Activated CD8-positive, alpha-beta T cell treated with anti-CD3 and anti-CD28 coated beads for 36 hours (primary cell): Measurements from ENCODE around the gene EYS. TPM values are rescaled to one million over a fixed set of nuclear protein-coding genes. Genes with fewer than 3 reads are reported as not detected.

Experiments
- ATAC-seq: fragments of 200-7000 bp; cut with Tn5 transposase; one replicate; pipeline ENCODE4 v1.10.0; 2021; ENCODE audit warnings: mild to moderate bottlenecking, moderate library complexity
- CTCF ChIA-PET: fragments of 350-600 bp; sonication (Branson Sonifier 250); formaldehyde crosslinking; loops from one replicate; lab custom pipeline; 2021; ENCODE audit warnings: antibody characterized with exemption; lab: Charles Lee
- POLR2A ChIA-PET: fragments of 350-600 bp; sonication (Branson Sonifier 250); formaldehyde crosslinking; loops from one replicate; lab custom pipeline; 2021; ENCODE audit warnings: antibody characterized with exemption; lab: Charles Lee
- DNase-seq: peaks from one replicate; pipeline ENCODE4 v3.0.0-alpha.2; 2020
- H3K27ac Mint-ChIP-seq: one replicate; pipeline ENCODE4 v1.8.0; 2021; ENCODE audit warnings: mild to moderate bottlenecking, mixed read lengths
- H3K27me3 Mint-ChIP-seq: one replicate; pipeline ENCODE4 v1.8.0; 2021; ENCODE audit warnings: mixed read lengths
- H3K36me3 Mint-ChIP-seq: one replicate; pipeline ENCODE4 v1.8.0; 2021; ENCODE audit warnings: low read depth, mixed read lengths
- H3K4me1 Mint-ChIP-seq: one replicate; pipeline ENCODE4 v1.8.0; 2021; ENCODE audit warnings: low read depth, mixed read lengths
- H3K4me3 Mint-ChIP-seq: one replicate; pipeline ENCODE4 v1.8.0; 2021; ENCODE audit warnings: mild to moderate bottlenecking, moderate library complexity, mixed read lengths
- H3K9me3 Mint-ChIP-seq: one replicate; pipeline ENCODE4 v1.8.0; 2021; ENCODE audit warnings: mixed read lengths
- intact Hi-C: fragments of 100-400 bp; cut with micrococcal nuclease; formaldehyde crosslinking; loops from one replicate; pipeline ENCODE4 v1.10.0; 2022
- total RNA-seq, 2 experiments: library from RNA; stranded (reverse); gene quantifications; one replicate each; pipeline ENCODE4 v1.2.3, GENCODE V29; 2021
- TF ChIP-seq, protein P1 (sequence below): fragments of 200-600 bp; IDR thresholded peaks from one replicate; pipeline ENCODE4 v1.8.0; 2022; ENCODE audit warnings: antibody characterized with exemption, mild to moderate bottlenecking

The EYS gene
- total RNA-seq, 2 experiments from 2014 or later, result not detected

- Mint-ChIP-seq H3K9me3 (no peaks in the 10 kb centered on the region), H3K4me3 (no peak overlapping the region), H3K4me1 (no peaks in the 10 kb centered on the region), H3K27me3 (no peaks in the 10 kb centered on the region), H3K36me3 (no peaks in the 10 kb centered on the region), H3K27ac (no peak overlapping the region)
- DNase-seq, result no peak
- ATAC-seq, result no peak
- ChIA-PET POLR2A (no interaction called here), CTCF (no interaction called here)
- TF ChIP-seq, protein P1, sequence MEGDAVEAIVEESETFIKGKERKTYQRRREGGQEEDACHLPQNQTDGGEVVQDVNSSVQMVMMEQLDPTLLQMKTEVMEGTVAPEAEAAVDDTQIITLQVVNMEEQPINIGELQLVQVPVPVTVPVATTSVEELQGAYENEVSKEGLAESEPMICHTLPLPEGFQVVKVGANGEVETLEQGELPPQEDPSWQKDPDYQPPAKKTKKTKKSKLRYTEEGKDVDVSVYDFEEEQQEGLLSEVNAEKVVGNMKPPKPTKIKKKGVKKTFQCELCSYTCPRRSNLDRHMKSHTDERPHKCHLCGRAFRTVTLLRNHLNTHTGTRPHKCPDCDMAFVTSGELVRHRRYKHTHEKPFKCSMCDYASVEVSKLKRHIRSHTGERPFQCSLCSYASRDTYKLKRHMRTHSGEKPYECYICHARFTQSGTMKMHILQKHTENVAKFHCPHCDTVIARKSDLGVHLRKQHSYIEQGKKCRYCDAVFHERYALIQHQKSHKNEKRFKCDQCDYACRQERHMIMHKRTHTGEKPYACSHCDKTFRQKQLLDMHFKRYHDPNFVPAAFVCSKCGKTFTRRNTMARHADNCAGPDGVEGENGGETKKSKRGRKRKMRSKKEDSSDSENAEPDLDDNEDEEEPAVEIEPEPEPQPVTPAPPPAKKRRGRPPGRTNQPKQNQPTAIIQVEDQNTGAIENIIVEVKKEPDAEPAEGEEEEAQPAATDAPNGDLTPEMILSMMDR, result no peak
- intact Hi-C loops, result no loop called here
These were observed 1657.3 kb downstream of the EYS start for GRCh38 chr6:64049736-64050135.

- TF ChIP-seq, protein P1, result no peak
- intact Hi-C loops, result no loop called here
- no peak for ATAC-seq
- Mint-ChIP-seq H3K4me3 (no peak overlapping the region), H3K27ac (no peak overlapping the region), H3K27me3 (no peaks in the 10 kb centered on the region), H3K36me3 (no peaks in the 10 kb centered on the region), H3K4me1 (no peaks in the 10 kb centered on the region), H3K9me3 (peaks cover 2% of the 10 kb centered on the region)
- CTCF ChIA-PET, result no interaction called here
- DNase-seq, result no peak
- POLR2A ChIA-PET, result no interaction called here
These were observed 1660.2 kb downstream of the EYS start for GRCh38 chr6:64046746-64047208.

GRCh38 chr6:64041373-64041772 is 1665.7 kb downstream of the EYS start:
- Mint-ChIP-seq H3K4me1 (no peaks in the 10 kb centered on the region), H3K9me3 (peaks cover 2% of the 10 kb centered on the region), H3K36me3 (no peaks in the 10 kb centered on the region), H3K27ac (no peak overlapping the region), H3K4me3 (no peak overlapping the region), H3K27me3 (no peaks in the 10 kb centered on the region)
- ATAC-seq, result no peak
- ChIA-PET POLR2A (no interaction called here), CTCF (no interaction called here)
- intact Hi-C loops, result no loop called here
- DNase-seq, result no peak
- TF ChIP-seq, protein P1, result no peak

DNA sequence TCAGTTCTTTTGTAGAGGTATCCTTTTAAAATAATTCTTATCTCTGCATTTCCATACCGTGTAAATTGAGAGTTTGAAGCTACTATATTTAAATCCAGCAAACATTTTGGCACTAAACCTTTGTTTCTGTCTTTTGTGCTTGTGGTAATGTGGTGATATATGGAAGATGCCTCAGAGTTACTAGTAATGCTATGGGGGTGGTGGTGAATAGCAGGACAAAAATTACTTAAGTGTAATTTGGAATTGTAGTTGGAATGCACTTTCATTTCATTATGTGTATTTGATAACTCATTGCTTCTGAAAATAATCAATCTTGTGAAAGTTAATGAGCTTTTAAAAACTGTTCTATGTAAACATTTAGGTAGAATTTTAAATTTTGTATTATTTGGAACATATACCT is 1666.9 kb downstream of the EYS start:
- H3K9me3 Mint-ChIP-seq, result peaks cover 2% of the 10 kb centered on the region
- no peak for ATAC-seq
- H3K4me1 Mint-ChIP-seq, result no peaks in the 10 kb centered on the region
- intact Hi-C loops, result no loop called here
- H3K27me3 Mint-ChIP-seq, result no peaks in the 10 kb centered on the region
- no peak overlapping the region for H3K27ac Mint-ChIP-seq
- ChIA-PET CTCF (no interaction called here), POLR2A (no interaction called here)
- H3K36me3 Mint-ChIP-seq, result no peaks in the 10 kb centered on the region
- H3K4me3 Mint-ChIP-seq, result no peak overlapping the region
- TF ChIP-seq, protein P1, result no peak
- DNase-seq, result no peak

DNA sequence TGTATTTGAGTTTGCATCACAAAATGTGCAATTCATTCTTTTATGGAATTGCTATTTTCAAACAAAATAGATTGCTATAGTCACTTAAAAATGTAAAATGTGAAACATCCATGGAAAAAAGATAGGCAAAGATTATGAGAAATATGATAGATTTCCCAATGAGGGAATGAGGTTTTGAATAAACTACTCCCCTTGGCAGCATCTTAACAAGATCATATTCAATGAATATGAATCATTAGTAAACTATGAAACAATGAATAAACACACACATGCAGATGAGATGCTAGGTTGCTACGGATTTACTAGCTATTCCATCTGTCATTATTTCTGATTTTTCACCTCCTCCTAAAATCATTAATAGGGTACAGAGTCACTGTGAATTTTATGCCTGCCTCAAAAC is 1669.6 kb downstream of the EYS start:
- Mint-ChIP-seq H3K4me1 (no peaks in the 10 kb centered on the region), H3K27ac (no peak overlapping the region), H3K27me3 (no peaks in the 10 kb centered on the region), H3K4me3 (no peak overlapping the region), H3K36me3 (no peaks in the 10 kb centered on the region), H3K9me3 (peaks cover 2% of the 10 kb centered on the region)
- DNase-seq (no peak), ATAC-seq (no peak)
- TF ChIP-seq, protein P1, result no peak
- CTCF ChIA-PET, result no interaction called here
- POLR2A ChIA-PET, result no interaction called here
- intact Hi-C loops, result no loop called here
